Measurements from ENCODE around the gene ACADM. TPM values are rescaled to one million over a fixed set of nuclear protein-coding genes. Genes with fewer than 3 reads are reported as not detected.

ACADM gene
- total RNA-seq, 1 experiment from 2014 or later, result 48.7 TPM

- H3K27ac ChIP-seq (ENCODE audit: low read depth, low read length), result no peak overlapping the region
- ATAC-seq (no peak), DNase-seq (ENCODE audit: low read depth, low spot score) (no peak)
- H3K4me1 ChIP-seq (ENCODE audit: control insufficient read depth in 1 of 2, insufficient read depth in 2 of 2, low read length in 2 of 2), result no peaks in the 10 kb centered on the region
- ChIA-PET POLR2A (no interaction called here), CTCF (no interaction called here), RAD21 (ENCODE audit: low non-redundant PET in 1 of 2, low total read pairs in 2 of 2, uncharacterized antibody in 2 of 2, unreplicated experiment in 2 of 2) (no interaction called here)
- H3K4me3 ChIP-seq (replicated peaks in 1 of 2; ENCODE audit: low read depth in 1 of 2, low read length in 2 of 2), result no peak overlapping the region
- H4K20me1 ChIP-seq (ENCODE audit: insufficient read depth), result no peaks in the 10 kb centered on the region
- intact Hi-C loops (cut with micrococcal nuclease), result no loop called here
- H3K9me2 ChIP-seq (ENCODE audit: insufficient read depth), result 0 out of 2 replicates have a peak, but pooled peaks cover 5% of the 10 kb centered on the region
- H3K79me2 ChIP-seq (ENCODE audit: insufficient read depth, low read length), result no peaks in the 10 kb centered on the region
- no peaks in the 10 kb centered on the region for H3K27me3 ChIP-seq (ENCODE audit: insufficient read depth, low read length)
- H3K36me3 ChIP-seq (ENCODE audit: control insufficient read depth in 1 of 2, insufficient read depth in 2 of 2, low read length in 2 of 2), result no peaks in the 10 kb centered on the region
- no peak for TF ChIP-seq YY1 (IDR thresholded peaks at IDR 0.05; ENCODE audit: extremely low read depth, insufficient replicate concordance, low read depth, low read length)
- TF ChIP-seq ELF1 (IDR thresholded peaks at IDR 0.05; ENCODE audit: borderline replicate concordance, low read depth), result no peak
- no peak for TF ChIP-seq REST (IDR thresholded peaks at IDR 0.05; ENCODE audit: low read depth)
- TF ChIP-seq FOSL1 (IDR thresholded peaks at IDR 0.05; ENCODE audit: low read depth), result no peak
- TF ChIP-seq SP1 (IDR thresholded peaks at IDR 0.05; ENCODE audit: low read depth), result no peak
- no peak for TF ChIP-seq POLR2AphosphoS5 (IDR thresholded peaks at IDR 0.05; ENCODE audit: low read depth, low read length)
- no peak for TF ChIP-seq JUND (IDR thresholded peaks at IDR 0.05)
- TF ChIP-seq EZH2phosphoT487 (IDR thresholded peaks at IDR 0.05; ENCODE audit: borderline replicate concordance), result no peak
- no peak for TF ChIP-seq EGR1 (IDR thresholded peaks at IDR 0.05; ENCODE audit: low read depth)
- TF ChIP-seq TCF7L2 (IDR thresholded peaks at IDR 0.05; ENCODE audit: borderline replicate concordance, extremely low read depth, insufficient read depth, insufficient read length), result no peak
- TF ChIP-seq ZNF274 (IDR thresholded peaks at IDR 0.05; ENCODE audit: low read depth, low read length), result no peak
- TF ChIP-seq EZH2 (IDR thresholded peaks at IDR 0.05), result no peak
- no peak for TF ChIP-seq MAX (IDR thresholded peaks at IDR 0.05)
- no peak for TF ChIP-seq POLR2A (IDR thresholded peaks at IDR 0.05; ENCODE audit: borderline replicate concordance, extremely low read depth, insufficient read depth, insufficient read length)
- TF ChIP-seq RAD21 (IDR thresholded peaks at IDR 0.05; ENCODE audit: low read depth), result no peak
- TF ChIP-seq CTCF (IDR thresholded peaks at IDR 0.05 in 2 of 3, conservative IDR thresholded peaks at IDR 0.05 in 1 of 3; ENCODE audit: borderline replicate concordance in 1 of 3, insufficient read depth in 1 of 3, low read depth in 2 of 3, low read length in 2 of 3), result no peak
- no peak for TF ChIP-seq ZFX (IDR thresholded peaks at IDR 0.05)
- TF ChIP-seq SRF (IDR thresholded peaks at IDR 0.05; ENCODE audit: low read depth), result no peak
- no peak for TF ChIP-seq ZBTB33 (IDR thresholded peaks at IDR 0.05; ENCODE audit: extremely low read depth, insufficient replicate concordance, low read length)
- H3K4me2 ChIP-seq (ENCODE audit: low read length), result no peak overlapping the region
- H3K9me3 ChIP-seq (ENCODE audit: control insufficient read depth in 1 of 2, insufficient read depth in 1 of 2, low read depth in 1 of 2, low read length in 2 of 2), result no peaks in the 10 kb centered on the region
- H2AFZ ChIP-seq (ENCODE audit: low read depth, low read length, poor library complexity, severe bottlenecking), result no peak overlapping the region
- no peak overlapping the region for H3K9ac ChIP-seq (ENCODE audit: low read length)
- BruUV-seq (replicated peaks), result no TSS peak
Observed at GRCh38 chr1:75693551-75693950, 31.0 kb upstream of the ACADM start.

All from HCT116 (cell line).